Right lobe of liver (tissue), 4 donors: ENCODE results near the gene C16orf92.

Experiments
- CTCF ChIP-seq, 4 donors: fragments of 200-600 bp in 3 of 4; fragments of 450-650 bp in 1 of 4; IDR thresholded peaks; one replicate each; pipeline versions ENCODE4 v1.5.1 to v1.8.0; 2016 to 2022; ENCODE audit warnings: antibody characterized with exemption in 4 of 4, mild to moderate bottlenecking in 2 of 4
- POLR2A ChIP-seq: fragments of 450-650 bp; IDR thresholded peaks from one replicate; pipeline ENCODE4 v1.6.1; 2017; ENCODE audit warnings: antibody characterized with exemption, mild to moderate bottlenecking
- donor health status: DM: no; HTN: no; CAD: no.
- donor health status: DM: no; HTN: no; CAD: no.
- donor health status: DM: no; HTN: yes; CAD: no.

- TF ChIP-seq POLR2A, result no peak
- TF ChIP-seq CTCF (IDR thresholded peaks at IDR 0.05), result peak; percentile 22 to 59 (median 48)
Observed at GRCh38 chr16:30041841-30042240, 18.8 kb downstream of the C16orf92 start.
